Stimulated activated CD4-positive, alpha-beta T cell treated with anti-CD3 and anti-CD28 coated beads, Interleukin-4, amount 100 ng/mL, for 48 hours (primary cell): Measurements from ENCODE around the gene CHL1.

Experiments used
- DNase-seq, 2 donors: peaks; one replicate each; pipeline ENCODE4 v3.0.0-alpha.2; 2020; ENCODE audit warnings: low read depth in 2 of 2

The CHL1 gene

GRCh38 chr3:196311-197148, at the start of gene CHL1:
Gene CHL1 (plus strand): TSS chr3:196763. CDS start chr3:319777, 123,014 bp downstream.
- no peak for DNase-seq

GRCh38 chr3:151614-152189, 44.9 kb upstream of the CHL1 start:
- no peak for DNase-seq

GRCh38 chr3:159974-160373, 36.6 kb upstream of the CHL1 start:
- no peak for DNase-seq

GRCh38 chr3:166071-166470, 30.5 kb upstream of the CHL1 start:
- DNase-seq: no peak

GRCh38 chr3:166799-167198, 29.8 kb upstream of the CHL1 start:
- no peak for DNase-seq

- no peak for DNase-seq
Measured at GRCh38 chr3:173886-174285, 22.7 kb upstream of the CHL1 start.

GRCh38 chr3:184976-185375, 11.6 kb upstream of the CHL1 start:
- DNase-seq: no peak

- no peak for DNase-seq
Measured at GRCh38 chr3:192215-192929, 4.2 kb upstream of the CHL1 start.

GRCh38 chr3:194001-194400, 2.6 kb upstream of the CHL1 start:
- DNase-seq: no peak

- no peak for DNase-seq
Measured at GRCh38 chr3:194421-194820, 2.1 kb upstream of the CHL1 start.

- DNase-seq: no peak
Measured at GRCh38 chr3:195666-196065, 897 bp upstream of the CHL1 start.

GRCh38 chr3:197149-197827, 725 bp downstream of the CHL1 start:
- no peak for DNase-seq

GRCh38 chr3:197828-198491, 1.4 kb downstream of the CHL1 start:
- no peak for DNase-seq

- no peak for DNase-seq
Measured at GRCh38 chr3:199835-200234, 3.3 kb downstream of the CHL1 start.

- no peak for DNase-seq
Measured at GRCh38 chr3:200758-201325, 4.3 kb downstream of the CHL1 start.

GRCh38 chr3:204102-204501, 7.5 kb downstream of the CHL1 start:
- DNase-seq: no peak

GRCh38 chr3:207973-208372, 11.4 kb downstream of the CHL1 start:
- no peak for DNase-seq

- DNase-seq: no peak
Measured at GRCh38 chr3:210669-211068, 14.1 kb downstream of the CHL1 start.

- DNase-seq: no peak
Measured at GRCh38 chr3:212432-212831, 15.9 kb downstream of the CHL1 start.

- DNase-seq: no peak
Measured at GRCh38 chr3:217099-217813, 20.7 kb downstream of the CHL1 start.

- DNase-seq: no peak
Measured at GRCh38 chr3:217948-218347, 21.4 kb downstream of the CHL1 start.
